ENCODE results near the gene LKAAEAR1.

- TF ChIP-seq POLR2AphosphoS5 (IDR thresholded peaks at IDR 0.05; ENCODE audit: low read depth, low read length) (no peak), TAF1 (IDR thresholded peaks at IDR 0.05; ENCODE audit: borderline replicate concordance, insufficient read depth, low read length) (no peak), REST (IDR thresholded peaks at IDR 0.05; ENCODE audit: insufficient read depth in 1 of 2, low read depth in 2 of 2, low read length in 2 of 2) (no peak)
Measured at GRCh38 chr20:64106981-64107735, 23.0 kb upstream of the LKAAEAR1 start, which contains the start of gene NPBWR2.

All from PFSK-1 (cell line).